C4-2B (cell line): ENCODE measurements around the gene MGAT5B.

Experiments
- CTCF ChIP-seq: fragments of 450-650 bp; conservative IDR thresholded peaks from 2 replicates; pipeline ENCODE4 v1.5.1; 2017; ENCODE audit warnings: mild to moderate bottlenecking
- ZFX ChIP-seq: fragments of 450-650 bp; IDR thresholded peaks from 2 replicates; pipeline ENCODE4 v1.6.1; 2017

GRCh38 chr17:76905036-76905435, 36.8 kb downstream of the MGAT5B start:
- TF ChIP-seq CTCF (no peak), ZFX (no peak)
